ENCODE results near the gene CCDC71. TPM values are rescaled to one million over a fixed set of nuclear protein-coding genes. Genes with fewer than 3 reads are reported as not detected.

Gene CCDC71
- total and polyA plus RNA-seq, 2 donors (not counting 3 experiments of a cell fraction or from before 2014, with no cell fraction given): 23.5 to 41.6 TPM

- no peaks in the 10 kb centered on the region for H3K36me3 ChIP-seq (ENCODE audit: control insufficient read depth in 2 of 2, extremely low read depth in 1 of 2, insufficient read depth in 2 of 2, low read length in 2 of 2)
- POLR2A ChIA-PET: no interaction called here
- no peak for FAIRE-seq
- no peaks in the 10 kb centered on the region for H4K20me1 ChIP-seq (replicated peaks; ENCODE audit: control insufficient read depth, extremely low read depth, insufficient read depth, low read length)
- peak overlapping the region; percentile 45 for H3K27ac ChIP-seq (ENCODE audit: insufficient read depth, low read depth, low read length)
- peak overlapping the region; percentile 64 for H3K4me2 ChIP-seq (ENCODE audit: insufficient read depth, low read length)
- no peaks in the 10 kb centered on the region for H3K79me2 ChIP-seq (ENCODE audit: control insufficient read depth, insufficient read depth, low read length)
- H3K9ac ChIP-seq (replicated peaks; ENCODE audit: extremely low read depth, insufficient read depth, low read length): peak overlapping the region; percentile 82
- no peaks in the 10 kb centered on the region for H3K9me3 ChIP-seq (replicated peaks; ENCODE audit: control insufficient read depth, insufficient read depth, low read length)
- DNase-seq (ENCODE audit: low read depth, low spot score): no peak
- H3K9me1 ChIP-seq (replicated peaks; ENCODE audit: control insufficient read depth, extremely low read depth, insufficient read depth, low read length): no peaks in the 10 kb centered on the region
- CTCF ChIA-PET: interaction anchor here (1.0 kb wide), 1 partner anchor 29 kb away, joined by 3 read pairs; the partner anchor contains the start of gene KLHDC8B
- dilution Hi-C loops (cut with MboI; ENCODE audit: extremely low pct_ligation_motif_present, low sequenced_read_pairs): no loop called here
- no TSS peak for BruUV-seq (replicated peaks)
- H3K4me1 ChIP-seq (ENCODE audit: control insufficient read depth, extremely low read depth, insufficient read depth, low read length): no peaks in the 10 kb centered on the region
- peak overlapping the region; percentile 30 to 62 (median 56) for H3K4me3 ChIP-seq (replicated peaks in 1 of 3; ENCODE audit: insufficient read depth in 1 of 3, low read depth in 1 of 3, low read length in 3 of 3)
- TF ChIP-seq POLR2AphosphoS5 (IDR thresholded peaks at IDR 0.05; ENCODE audit: insufficient read depth, low read depth, low read length): no peak
- no peak for TF ChIP-seq FOS (IDR thresholded peaks at IDR 0.05; ENCODE audit: borderline replicate concordance, insufficient read depth, low read length)
- TF ChIP-seq MAX (IDR thresholded peaks at IDR 0.05; ENCODE audit: insufficient read depth, insufficient read length): no peak
- no peak for TF ChIP-seq EZH2 (IDR thresholded peaks at IDR 0.05; ENCODE audit: borderline replicate concordance, low read depth, low read length, severe bottlenecking)
- TF ChIP-seq JUN (IDR thresholded peaks at IDR 0.05; ENCODE audit: borderline replicate concordance, insufficient read depth, insufficient read length, low read depth): no peak
- TF ChIP-seq MYC (IDR thresholded peaks at IDR 0.05; ENCODE audit: low read depth, low read length): no peak
- no peak for TF ChIP-seq POLR2A (IDR thresholded peaks at IDR 0.05; ENCODE audit: low read depth, low read length)
- TF ChIP-seq CTCF (IDR thresholded peaks at IDR 0.05; ENCODE audit: extremely low read depth in 1 of 2, insufficient read depth in 1 of 2, low read depth in 1 of 2, low read length in 2 of 2): no peak
- TF ChIP-seq GATA2 (IDR thresholded peaks at IDR 0.05; ENCODE audit: insufficient read depth, insufficient read length, low read depth, low read length): no peak
- H3K27me3 ChIP-seq (ENCODE audit: control insufficient read depth in 2 of 2, insufficient read depth in 2 of 2, low read length in 2 of 2): no peaks in the 10 kb centered on the region
- peak overlapping the region; percentile 89 for H2AFZ ChIP-seq (ENCODE audit: low read depth, low read length)
- intact Hi-C loops (cut with micrococcal nuclease): no loop called here
Observed at GRCh38 chr3:49199900-49200281, 33.8 kb upstream of the CCDC71 start.
